Measurements from ENCODE around the gene GABRB3. TPM values are rescaled to one million over a fixed set of nuclear protein-coding genes. Genes with fewer than 3 reads are reported as not detected.
A peak's percentile ranks its signal among the peaks of the same experiment; 100 is the strongest.

GABRB3 gene
- total RNA-seq, 4 donors from 2014 or later = 0.67 to 2.3 (median 1.4) TPM

- DNase-seq = no peak
- H3K27me3 ChIP-seq = peaks cover 0 to 70% (median 3%) of the 10 kb centered on the region in 4 donors
Observed at GRCh38 chr15:26773067-26773877, 406 bp upstream of the GABRB3 start.

GRCh38 chr15:26771578-26772153 is 1.2 kb downstream of the GABRB3 start:
- Histone ChIP-seq H3K27me3 (peaks cover 0 to 70% (median 3%) of the 10 kb centered on the region in 4 donors), H3K4me1 (peaks cover 0 to 24% (median 15%) of the 10 kb centered on the region in 3 donors), H3K4me3 (peak overlapping the region in 3 of 4 donors; percentile 33 to 68 (median 55)), H3K27ac (no peak overlapping the region), H3K9me3 (no peaks in the 10 kb centered on the region), H3K36me3 (no peaks in the 10 kb centered on the region)
- no peak for DNase-seq
- TF ChIP-seq CTCF (IDR thresholded peaks at IDR 0.05) (no peak), POLR2A (IDR thresholded peaks at IDR 0.05) (no peak)
- intact Hi-C loops (cut with DNase I) = no loop called here
- 4 to 24% methylated on average over 5 of the region's 32 CpGs for WGBS, 2 donors

More at GRCh38 chr15:26773067-26773877, 406 bp upstream of the GABRB3 start:
- intact Hi-C loops (cut with DNase I) = no loop called here
- Histone ChIP-seq H3K4me3 (peak overlapping the region; percentile 30 to 68 (median 44)), H3K27ac (no peak overlapping the region), H3K4me1 (peaks cover 0 to 24% (median 15%) of the 10 kb centered on the region in 3 donors), H3K9me3 (no peaks in the 10 kb centered on the region), H3K36me3 (no peaks in the 10 kb centered on the region)
- WGBS, 2 donors = 1 to 11% methylated on average over 6 to 13 of the region's 102 CpGs
- TF ChIP-seq CTCF (IDR thresholded peaks at IDR 0.05) (no peak), POLR2A (IDR thresholded peaks at IDR 0.05) (no peak)

- H3K27ac ChIP-seq = no peak overlapping the region
- H3K36me3 ChIP-seq = no peaks in the 10 kb centered on the region
- 21 to 22% methylated on average over 10 of the region's 10 CpGs for WGBS, 2 donors
- intact Hi-C loops (cut with DNase I) = no loop called here
- no peaks in the 10 kb centered on the region for H3K9me3 ChIP-seq
- no peak for DNase-seq
- no peak overlapping the region for H3K4me3 ChIP-seq
- peaks cover 0 to 24% (median 15%) of the 10 kb centered on the region in 3 donors for H3K4me1 ChIP-seq
- TF ChIP-seq CTCF (IDR thresholded peaks at IDR 0.05) = no peak
- TF ChIP-seq POLR2A (IDR thresholded peaks at IDR 0.05) = no peak
- H3K27me3 ChIP-seq = peaks cover 0 to 70% (median 3%) of the 10 kb centered on the region in 4 donors
Observed at GRCh38 chr15:26771168-26771567, 1.7 kb downstream of the GABRB3 start.

- Histone ChIP-seq H3K9me3 (no peaks in the 10 kb centered on the region), H3K4me3 (no peak overlapping the region), H3K27me3 (peaks cover 0 to 35% (median 3%) of the 10 kb centered on the region in 4 donors), H3K27ac (no peak overlapping the region), H3K4me1 (peaks cover 0 to 9% (median 6%) of the 10 kb centered on the region in 3 donors), H3K36me3 (no peaks in the 10 kb centered on the region)
- WGBS, 2 donors = 21 to 29% methylated on average over 4 to 5 of the region's 5 CpGs
- TF ChIP-seq CTCF (IDR thresholded peaks at IDR 0.05) (no peak), POLR2A (IDR thresholded peaks at IDR 0.05) (no peak)
- DNase-seq = no peak
- intact Hi-C loops (cut with DNase I) = no loop called here
Observed at GRCh38 chr15:26767169-26767670, 5.6 kb downstream of the GABRB3 start.

- TF ChIP-seq POLR2A (IDR thresholded peaks at IDR 0.05) = no peak
- no peak for TF ChIP-seq CTCF (IDR thresholded peaks at IDR 0.05)
- H3K4me3 ChIP-seq = no peak overlapping the region
- DNase-seq = no peak
- no peaks in the 10 kb centered on the region for H3K36me3 ChIP-seq
- 17 to 53% methylated on average over 1 of the region's 1 CpG for WGBS, 2 donors
- intact Hi-C loops (cut with DNase I) = no loop called here
- no peak overlapping the region for H3K27ac ChIP-seq
- H3K9me3 ChIP-seq = no peaks in the 10 kb centered on the region
- no peaks in the 10 kb centered on the region for H3K4me1 ChIP-seq
- H3K27me3 ChIP-seq = peaks cover 0 to 26% (median under 1%) of the 10 kb centered on the region in 4 donors
Observed at GRCh38 chr15:26766262-26766661, 6.6 kb downstream of the GABRB3 start.
